HEK293 (cell line): ENCODE data around the gene FAM229A.

Experiments
- BCL11B ChIP-seq: fragments of 450-650 bp; formaldehyde crosslinking; IDR thresholded peaks from 2 replicates; pipeline ENCODE4 v1.5.1; 2016; ENCODE audit warnings: low read depth, missing biosample characterization, missing genetic modification characterization
- CTCF ChIP-seq: fragments of 450-650 bp; formaldehyde crosslinking; IDR thresholded peaks from 2 replicates; pipeline ENCODE4 v1.5.1; 2016; ENCODE audit warnings: missing biosample characterization, missing genetic modification characterization
- KLF9 ChIP-seq: fragments of 450-650 bp; formaldehyde crosslinking; IDR thresholded peaks from 2 replicates; pipeline ENCODE4 v1.5.1; 2016; ENCODE audit warnings: missing biosample characterization, missing genetic modification characterization, low read depth
- MEIS1 ChIP-seq: sonication (generic); formaldehyde crosslinking; IDR thresholded peaks from 2 replicates; pipeline ENCODE4 v1.8.1; 2022; ENCODE audit warnings: missing genetic modification reagents, mild to moderate bottlenecking, borderline replicate concordance
- PBX3 ChIP-seq: sonication (generic); formaldehyde crosslinking; IDR thresholded peaks from 2 replicates; pipeline ENCODE4 v1.8.1; 2022; ENCODE audit warnings: mild to moderate bottlenecking, moderate library complexity, missing genetic modification reagents
- ZFP3 ChIP-seq: fragments of 450-650 bp; formaldehyde crosslinking; IDR thresholded peaks from 2 replicates; pipeline ENCODE4 v1.5.1; 2016; ENCODE audit warnings: low read depth, missing biosample characterization, missing genetic modification characterization
- ZNF121 ChIP-seq: fragments of 450-650 bp; formaldehyde crosslinking; IDR thresholded peaks from 2 replicates; pipeline ENCODE4 v1.5.1; 2016; ENCODE audit warnings: missing biosample characterization, missing genetic modification characterization
- ZNF501 ChIP-seq: fragments of 450-650 bp; formaldehyde crosslinking; IDR thresholded peaks from 2 replicates; pipeline ENCODE4 v1.5.1; 2016; ENCODE audit warnings: missing biosample characterization, missing genetic modification characterization
- ZNF785 ChIP-seq: fragments of 450-650 bp; formaldehyde crosslinking; IDR thresholded peaks from 2 replicates; pipeline ENCODE4 v1.5.1; 2016; ENCODE audit warnings: missing biosample characterization, missing genetic modification characterization

GRCh38 chr1:32363713-32364112 is 1.4 kb upstream of the FAM229A start:
- TF ChIP-seq PBX3 = no peak
- TF ChIP-seq CTCF (tag by site-specific recombination) = no peak
- no peak for TF ChIP-seq ZFP3
- TF ChIP-seq ZNF785 = no peak
- TF ChIP-seq KLF9 = no peak
- TF ChIP-seq BCL11B (tag by site-specific recombination) = no peak
- no peak for TF ChIP-seq ZNF121
- no peak for TF ChIP-seq ZNF501 (tag by site-specific recombination)
- no peak for TF ChIP-seq MEIS1 (CRISPR knock-in tag)
